Esophagus muscularis mucosa (tissue), 4 donors: ENCODE results near the gene GIMAP6. TPM values are rescaled to one million over a fixed set of nuclear protein-coding genes. Genes with fewer than 3 reads are reported as not detected.
"Not testable (repeated sequence)": the region's sequence is repeated elsewhere in the genome, so short reads cannot be mapped to it uniquely, and the experiment has no call there.

Experiments used
- DNase-seq: peaks from one replicate; pipeline ENCODE4 v3.0.0-alpha.2; 2017; ENCODE audit errors: extremely low spot score
- H3K27ac ChIP-seq, 4 donors: fragments of 200-600 bp; sonication (generic); replicated peaks in 1 of 4; 1 replicate in 3 of 4; 2 replicates in 1 of 4; pipeline ENCODE4 v1.5.1; 2016 to 2019; ENCODE audit warnings: mild to moderate bottlenecking in 1 of 4
- H3K27me3 ChIP-seq, 4 donors: fragments of 200-600 bp; sonication (generic); one replicate each; pipeline versions ENCODE4 v1.5.1 to v1.6.0; 2016 to 2019
- H3K36me3 ChIP-seq, 4 donors: fragments of 200-600 bp; sonication (generic); one replicate each; pipeline ENCODE4 v1.5.1; 2016 to 2019
- H3K4me1 ChIP-seq, 4 donors: fragments of 200-600 bp; sonication (generic); one replicate each; pipeline ENCODE4 v1.5.1; 2016 to 2019
- H3K4me3 ChIP-seq, 4 donors: fragments of 200-600 bp; sonication (generic); 1 replicate in 2 of 4; 2 replicates in 2 of 4; pipeline ENCODE4 v1.5.1; 2016 to 2019; ENCODE audit warnings: mild to moderate bottlenecking in 4 of 4, moderate library complexity in 1 of 4
- H3K9me3 ChIP-seq, 4 donors: fragments of 200-600 bp; sonication (generic); 1 replicate in 3 of 4; 2 replicates in 1 of 4; pipeline ENCODE4 v1.5.1; 2016 to 2019
- CTCF ChIP-seq, 3 experiments: fragments of 200-600 bp in 2 of 3; fragments of 450-650 bp in 1 of 3; sonication (generic) in 2 of 3; IDR thresholded peaks; one replicate each; pipeline ENCODE4 v1.5.1; 2017 to 2019; ENCODE audit warnings: antibody characterized with exemption in 3 of 3, mild to moderate bottlenecking in 2 of 3, moderate library complexity in 1 of 3
- EP300 ChIP-seq: sonication (generic); formaldehyde crosslinking; IDR thresholded peaks from one replicate; pipeline ENCODE4 v1.6.1; 2017; ENCODE audit warnings: antibody characterized with exemption
- POLR2A ChIP-seq: fragments of 450-650 bp; IDR thresholded peaks from one replicate; pipeline ENCODE4 v1.6.1; 2017; ENCODE audit warnings: antibody characterized with exemption, moderate library complexity, mild to moderate bottlenecking, low read depth
- POLR2AphosphoS5 ChIP-seq, 2 donors: sonication (generic); formaldehyde crosslinking; IDR thresholded peaks; one replicate each; pipeline ENCODE4 v1.6.1; 2017; ENCODE audit warnings: antibody characterized with exemption in 2 of 2
- WGBS: methylation state at CpG from one replicate; pipeline ENCODE4 v1.1.5; 2018; 5-methylcytosine and 5-hydroxymethylcytosine counted together
- intact Hi-C: fragments of 100-400 bp; cut with DNase I; formaldehyde crosslinking; loops from one replicate; pipeline ENCODE4 v1.15.1; 2023
- total RNA-seq, 4 donors: library from RNA; depleted of rRNA; stranded (reverse); fragments of >200 nt; gene quantifications; one replicate each; pipeline versions ENCODE4 v1.1.0 to v1.2.1, GENCODE V29; 2016

Gene GIMAP6
- total RNA-seq, 4 donors from 2014 or later = 25.7 to 45.9 (median 37.2) TPM

GRCh38 chr7:150610233-150610632 lies 22.0 kb downstream of the GIMAP6 start:
- H3K36me3 ChIP-seq = no peaks in the 10 kb centered on the region
- H3K9me3 ChIP-seq = no peaks in the 10 kb centered on the region
- WGBS = 73% methylated on average over 1 of the region's 1 CpG
- no peak for TF ChIP-seq POLR2AphosphoS5 (IDR thresholded peaks at IDR 0.05)
- TF ChIP-seq POLR2A = no peak
- no peak for TF ChIP-seq CTCF (IDR thresholded peaks at IDR 0.05)
- no peak for TF ChIP-seq EP300
- no peaks in the 10 kb centered on the region for H3K27me3 ChIP-seq
- no peak overlapping the region for H3K27ac ChIP-seq
- no peaks in the 10 kb centered on the region for H3K4me1 ChIP-seq
- intact Hi-C loops = no loop called here
- no peak for DNase-seq
- H3K4me3 ChIP-seq = no peak overlapping the region

GRCh38 chr7:150603600-150603999 lies 28.6 kb downstream of the GIMAP6 start:
- H3K27ac ChIP-seq, H3K4me1 ChIP-seq, DNase-seq, H3K36me3 ChIP-seq, H3K27me3 ChIP-seq, H3K9me3 ChIP-seq, H3K4me3 ChIP-seq, intact Hi-C loops: not testable (repeated sequence)
- 73% methylated on average over 2 of the region's 2 CpGs for WGBS

- TF ChIP-seq EP300 (no peak), POLR2AphosphoS5 (IDR thresholded peaks at IDR 0.05) (no peak), CTCF (IDR thresholded peaks at IDR 0.05) (no peak), POLR2A (no peak)
- 81% methylated on average over 2 of the region's 2 CpGs for WGBS
- Histone ChIP-seq H3K4me3 (no peak overlapping the region), H3K27me3 (peaks cover 0 to 15% (median 0%) of the 10 kb centered on the region in 4 donors), H3K36me3 (no peaks in the 10 kb centered on the region), H3K9me3 (peaks cover 0 to 19% (median 12%) of the 10 kb centered on the region in 4 donors), H3K4me1 (peaks cover 0 to 4% (median 0%) of the 10 kb centered on the region in 4 donors), H3K27ac (no peak overlapping the region)
- DNase-seq = no peak
- intact Hi-C loops = no loop called here
These were observed 36.8 kb downstream of the GIMAP6 start for GRCh38 chr7:150595361-150595760.

- Histone ChIP-seq H3K27me3 (peaks cover 0 to 15% (median 0%) of the 10 kb centered on the region in 4 donors), H3K9me3 (peaks cover 0 to 19% (median 12%) of the 10 kb centered on the region in 4 donors), H3K4me3 (no peak overlapping the region), H3K36me3 (no peaks in the 10 kb centered on the region), H3K27ac (no peak overlapping the region), H3K4me1 (peaks cover 0 to 4% (median 0%) of the 10 kb centered on the region in 4 donors)
- TF ChIP-seq CTCF (IDR thresholded peaks at IDR 0.05) (no peak), POLR2AphosphoS5 (IDR thresholded peaks at IDR 0.05) (no peak), POLR2A (no peak), EP300 (no peak)
- WGBS = 54% methylated on average over 2 of the region's 2 CpGs
- intact Hi-C loops = no loop called here
- no peak for DNase-seq
These were observed 37.4 kb downstream of the GIMAP6 start for GRCh38 chr7:150594805-150595204.

- H3K27me3 ChIP-seq = no peaks in the 10 kb centered on the region
- DNase-seq = no peak
- no peaks in the 10 kb centered on the region for H3K36me3 ChIP-seq
- no peak overlapping the region for H3K4me3 ChIP-seq
- TF ChIP-seq POLR2AphosphoS5 (IDR thresholded peaks at IDR 0.05) = no peak
- no peak for TF ChIP-seq CTCF (IDR thresholded peaks at IDR 0.05)
- TF ChIP-seq POLR2A = no peak
- no peak for TF ChIP-seq EP300
- WGBS = 69% methylated on average over 1 of the region's 1 CpG
- peaks cover 0 to 10% (median 5%) of the 10 kb centered on the region in 4 donors for H3K4me1 ChIP-seq
- H3K27ac ChIP-seq = peak overlapping the region; percentile 44 to 67 (median 58)
- intact Hi-C loops = no loop called here
- H3K9me3 ChIP-seq = peaks cover 0 to 6% (median 5%) of the 10 kb centered on the region in 4 donors
These were observed 44.6 kb downstream of the GIMAP6 start for GRCh38 chr7:150587551-150587950.
